ENCODE measurements around the gene TSPAN9. TPM values are rescaled to one million over a fixed set of nuclear protein-coding genes. Genes with fewer than 3 reads are reported as not detected.

Gene TSPAN9
- total RNA-seq, 1 experiment from 2014 or later: 13.2 TPM

- H3K27ac ChIP-seq (ENCODE audit: low read depth, low read length): no peak overlapping the region
- intact Hi-C loops (cut with micrococcal nuclease): loop anchor here (5.0 kb wide), 1 partner anchor 75 kb away; no protein-coding TSS in a partner anchor
- no peaks in the 10 kb centered on the region for H3K9me2 ChIP-seq (ENCODE audit: insufficient read depth)
- no peaks in the 10 kb centered on the region for H3K9me3 ChIP-seq (ENCODE audit: control insufficient read depth in 1 of 2, insufficient read depth in 1 of 2, low read depth in 1 of 2, low read length in 2 of 2)
- H3K4me3 ChIP-seq (replicated peaks in 1 of 2; ENCODE audit: low read depth in 1 of 2, low read length in 2 of 2): no peak overlapping the region
- RAD21 ChIA-PET (ENCODE audit: low non-redundant PET in 1 of 2, low total read pairs in 2 of 2, uncharacterized antibody in 2 of 2, unreplicated experiment in 2 of 2): interaction anchor here in 1 of 2 experiments (1.1 kb wide), 1 partner anchor 142 kb away, joined by 3 read pairs; no protein-coding TSS in a partner anchor
- H3K79me2 ChIP-seq (ENCODE audit: insufficient read depth, low read length): no peaks in the 10 kb centered on the region
- no peak for ATAC-seq
- no peaks in the 10 kb centered on the region for H4K20me1 ChIP-seq (ENCODE audit: insufficient read depth)
- H3K27me3 ChIP-seq (ENCODE audit: insufficient read depth, low read length): no peaks in the 10 kb centered on the region
- TF ChIP-seq POLR2AphosphoS5 (IDR thresholded peaks at IDR 0.05; ENCODE audit: low read depth, low read length) (no peak), MAX (IDR thresholded peaks at IDR 0.05) (no peak), JUND (IDR thresholded peaks at IDR 0.05) (no peak), EZH2 (IDR thresholded peaks at IDR 0.05) (no peak), EGR1 (IDR thresholded peaks at IDR 0.05; ENCODE audit: low read depth) (no peak), FOSL1 (IDR thresholded peaks at IDR 0.05; ENCODE audit: low read depth) (no peak), RAD21 (IDR thresholded peaks at IDR 0.05; ENCODE audit: low read depth) (no peak), ZNF274 (IDR thresholded peaks at IDR 0.05; ENCODE audit: low read depth, low read length) (no peak), ZBTB33 (IDR thresholded peaks at IDR 0.05; ENCODE audit: extremely low read depth, insufficient replicate concordance, low read length) (no peak), TCF7L2 (IDR thresholded peaks at IDR 0.05; ENCODE audit: borderline replicate concordance, extremely low read depth, insufficient read depth, insufficient read length) (no peak), CTCF (IDR thresholded peaks at IDR 0.05 in 2 of 3, conservative IDR thresholded peaks at IDR 0.05 in 1 of 3; ENCODE audit: borderline replicate concordance in 1 of 3, insufficient read depth in 1 of 3, low read depth in 2 of 3, low read length in 2 of 3) (no peak), SP1 (IDR thresholded peaks at IDR 0.05; ENCODE audit: low read depth) (no peak), SIN3A (IDR thresholded peaks at IDR 0.05; ENCODE audit: low read depth) (no peak), EZH2phosphoT487 (IDR thresholded peaks at IDR 0.05; ENCODE audit: borderline replicate concordance) (no peak), ATF3 (IDR thresholded peaks at IDR 0.05) (no peak)
- H3K4me1 ChIP-seq (ENCODE audit: control insufficient read depth in 1 of 2, insufficient read depth in 2 of 2, low read length in 2 of 2): peaks cover 7 to 28% of the 10 kb centered on the region in 2 experiments
- no peaks in the 10 kb centered on the region; a peak in 1 of 4 replicates for H3K36me3 ChIP-seq (ENCODE audit: control insufficient read depth in 1 of 2, insufficient read depth in 2 of 2, low read length in 2 of 2)
- POLR2A ChIA-PET: no interaction called here
- H3K4me2 ChIP-seq (ENCODE audit: low read length): no peak overlapping the region
- CTCF ChIA-PET: interaction anchor here (6.8 kb wide), 1 partner anchor 141 kb away, joined by 76 read pairs; no protein-coding TSS in a partner anchor
- H3K9ac ChIP-seq (ENCODE audit: low read length): no peak overlapping the region
- no TSS peak for BruUV-seq (replicated peaks)
- no peak overlapping the region for H2AFZ ChIP-seq (ENCODE audit: low read depth, low read length, poor library complexity, severe bottlenecking)
- DNase-seq (ENCODE audit: low read depth, low spot score): no peak
Measured at GRCh38 chr12:3277306-3277943, 200.2 kb downstream of the TSPAN9 start.

Measured in HCT116 (cell line).